GM21723 (cell line): ENCODE measurements around the gene TMEM139.
"Not testable (repeated sequence)": the region's sequence is repeated elsewhere in the genome, so short reads cannot be mapped to it uniquely, and the experiment has no call there.

ENCODE experiments used
- ATAC-seq: cut with Tn5 transposase; IDR thresholded peaks from one replicate; pipeline ENCODE4 v1.9.1; 2021; ENCODE audit warnings: mild to moderate bottlenecking, moderate library complexity; ENCODE audit not compliant: unreplicated experiment

TMEM139 gene

GRCh38 chr7:143287935-143288826 is 3.4 kb downstream of the TMEM139 start, which contains the start of gene CASP2:
Gene CASP2, plus strand, starts transcription at chr7:143288351. Its CDS starts 105 bp downstream, at chr7:143288456.
- ATAC-seq = peak; percentile 89

- ATAC-seq = peak; percentile 0
Observed at GRCh38 chr7:143288836-143289235, 4.1 kb downstream of the TMEM139 start.

- no peak for ATAC-seq
Observed at GRCh38 chr7:143289421-143289820, 4.7 kb downstream of the TMEM139 start.

- not testable (repeated sequence) for ATAC-seq
Observed at GRCh38 chr7:143289888-143290287, 5.1 kb downstream of the TMEM139 start.

- no peak for ATAC-seq
Observed at GRCh38 chr7:143290293-143290692, 5.5 kb downstream of the TMEM139 start.

GRCh38 chr7:143292876-143293275 is 8.1 kb downstream of the TMEM139 start:
- ATAC-seq = no peak

GRCh38 chr7:143295870-143296269 is 11.1 kb downstream of the TMEM139 start:
- no peak for ATAC-seq

GRCh38 chr7:143296686-143297085 is 11.9 kb downstream of the TMEM139 start:
- no peak for ATAC-seq

- no peak for ATAC-seq
Observed at GRCh38 chr7:143299346-143299745, 14.6 kb downstream of the TMEM139 start.

GRCh38 chr7:143299840-143300239 is 15.1 kb downstream of the TMEM139 start:
- no peak for ATAC-seq

- ATAC-seq = no peak
Observed at GRCh38 chr7:143300959-143301935, 16.5 kb downstream of the TMEM139 start.

GRCh38 chr7:143303733-143304132 is 19.0 kb downstream of the TMEM139 start:
- ATAC-seq = no peak

- ATAC-seq = no peak
Observed at GRCh38 chr7:143304938-143305337, 20.2 kb downstream of the TMEM139 start.

- no peak for ATAC-seq
Observed at GRCh38 chr7:143305423-143306070, 20.8 kb downstream of the TMEM139 start.

- no peak for ATAC-seq
Observed at GRCh38 chr7:143308632-143309031, 23.9 kb downstream of the TMEM139 start.

GRCh38 chr7:143314127-143314526 is 29.4 kb downstream of the TMEM139 start:
- no peak for ATAC-seq

GRCh38 chr7:143315776-143316175 is 31.0 kb downstream of the TMEM139 start, which contains the start of gene CLCN1:
Gene CLCN1, plus strand, starts transcription at chr7:143316111. Its CDS starts 102 bp downstream, at chr7:143316213.
- no peak for ATAC-seq

GRCh38 chr7:143316492-143316891 is 31.7 kb downstream of the TMEM139 start:
- no peak for ATAC-seq

GRCh38 chr7:143318661-143319060 is 33.9 kb downstream of the TMEM139 start:
- ATAC-seq = no peak

GRCh38 chr7:143320620-143321019 is 35.9 kb downstream of the TMEM139 start:
- ATAC-seq = no peak

GRCh38 chr7:143321242-143321641 is 36.5 kb downstream of the TMEM139 start:
- ATAC-seq = no peak
